ENCODE results near the gene MRPL10. TPM values are rescaled to one million over a fixed set of nuclear protein-coding genes. Genes with fewer than 3 reads are reported as not detected.

Gene MRPL10
- total RNA-seq, 2 experiments from 2014 or later = 49.0 to 51.4 TPM

DNA sequence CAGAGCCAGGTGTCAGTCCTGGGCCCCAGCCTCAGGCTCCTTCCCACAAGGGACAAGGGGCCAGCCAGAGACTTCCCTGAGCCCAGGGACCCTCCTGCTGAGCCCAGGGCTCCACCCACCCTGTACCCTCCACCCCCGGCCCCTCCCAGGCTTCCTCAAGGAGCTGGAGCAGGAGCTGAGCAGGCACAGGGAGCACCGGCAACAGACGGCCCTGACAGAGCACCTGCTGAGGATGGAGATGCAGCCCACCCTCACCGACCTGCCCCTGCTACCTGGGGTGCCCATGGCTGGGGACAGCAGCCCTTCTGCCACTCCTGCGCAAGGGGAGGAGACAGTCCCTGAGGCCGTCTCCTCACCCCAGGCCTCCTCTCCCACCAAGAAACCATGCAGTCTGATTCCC lies 5.3 kb upstream of the MRPL10 start:
- no peak overlapping the region for H3K4me3 Mint-ChIP-seq
- Histone ChIP-seq H3K27ac (ENCODE audit: low read depth in 1 of 2, low read length in 2 of 2) (no peak overlapping the region), H3K36me3 (ENCODE audit: insufficient read depth, low read length) (peaks cover 19% of the 10 kb centered on the region), H3K9me3 (ENCODE audit: control insufficient read depth in 1 of 2, insufficient read depth in 1 of 2, low read length in 2 of 2) (no peaks in the 10 kb centered on the region), H3K4me1 (ENCODE audit: insufficient read depth, low read length) (peaks cover 52% of the 10 kb centered on the region), H3K27me3 (ENCODE audit: control insufficient read depth in 1 of 2, insufficient read depth in 2 of 2, low read length in 2 of 2) (no peaks in the 10 kb centered on the region), H3K4me3 (ENCODE audit: low read length) (no peak overlapping the region)
- H3K36me3 Mint-ChIP-seq (ENCODE audit: low read depth) = peaks cover under 1% of the 10 kb centered on the region
- ChIA-PET POLR2A (interaction anchor here (1.8 to 2.4 kb wide), 3 partner anchors 14 to 59 kb away, joined by 8 to 22 read pairs (median 14); partner anchors contain the start of genes OSBPL7 and SP2), CTCF (interaction anchor here (0.5 kb wide), 1 partner anchor 27 kb away, joined by 4 read pairs; no protein-coding TSS in a partner anchor)
- no peak for ATAC-seq (ENCODE audit: poor library complexity)
- H3K27me3 Mint-ChIP-seq = no peaks in the 10 kb centered on the region
- intact Hi-C loops (cut with DNase I, micrococcal nuclease) = loop anchor here in 1 of 2 experiments (10.0 kb wide), 1 partner anchor 268 kb away; the partner anchor contains the start of genes CBX1 and SNX11
- TF ChIP-seq, protein P1, sequence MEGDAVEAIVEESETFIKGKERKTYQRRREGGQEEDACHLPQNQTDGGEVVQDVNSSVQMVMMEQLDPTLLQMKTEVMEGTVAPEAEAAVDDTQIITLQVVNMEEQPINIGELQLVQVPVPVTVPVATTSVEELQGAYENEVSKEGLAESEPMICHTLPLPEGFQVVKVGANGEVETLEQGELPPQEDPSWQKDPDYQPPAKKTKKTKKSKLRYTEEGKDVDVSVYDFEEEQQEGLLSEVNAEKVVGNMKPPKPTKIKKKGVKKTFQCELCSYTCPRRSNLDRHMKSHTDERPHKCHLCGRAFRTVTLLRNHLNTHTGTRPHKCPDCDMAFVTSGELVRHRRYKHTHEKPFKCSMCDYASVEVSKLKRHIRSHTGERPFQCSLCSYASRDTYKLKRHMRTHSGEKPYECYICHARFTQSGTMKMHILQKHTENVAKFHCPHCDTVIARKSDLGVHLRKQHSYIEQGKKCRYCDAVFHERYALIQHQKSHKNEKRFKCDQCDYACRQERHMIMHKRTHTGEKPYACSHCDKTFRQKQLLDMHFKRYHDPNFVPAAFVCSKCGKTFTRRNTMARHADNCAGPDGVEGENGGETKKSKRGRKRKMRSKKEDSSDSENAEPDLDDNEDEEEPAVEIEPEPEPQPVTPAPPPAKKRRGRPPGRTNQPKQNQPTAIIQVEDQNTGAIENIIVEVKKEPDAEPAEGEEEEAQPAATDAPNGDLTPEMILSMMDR (IDR thresholded peaks at IDR 0.05) = no peak
- no peak for DNase-seq
- no peaks in the 10 kb centered on the region for H3K9me3 Mint-ChIP-seq
- peaks cover 50% of the 10 kb centered on the region for H3K4me1 Mint-ChIP-seq (ENCODE audit: low read depth)
- H3K27ac Mint-ChIP-seq = no peak overlapping the region

DNA sequence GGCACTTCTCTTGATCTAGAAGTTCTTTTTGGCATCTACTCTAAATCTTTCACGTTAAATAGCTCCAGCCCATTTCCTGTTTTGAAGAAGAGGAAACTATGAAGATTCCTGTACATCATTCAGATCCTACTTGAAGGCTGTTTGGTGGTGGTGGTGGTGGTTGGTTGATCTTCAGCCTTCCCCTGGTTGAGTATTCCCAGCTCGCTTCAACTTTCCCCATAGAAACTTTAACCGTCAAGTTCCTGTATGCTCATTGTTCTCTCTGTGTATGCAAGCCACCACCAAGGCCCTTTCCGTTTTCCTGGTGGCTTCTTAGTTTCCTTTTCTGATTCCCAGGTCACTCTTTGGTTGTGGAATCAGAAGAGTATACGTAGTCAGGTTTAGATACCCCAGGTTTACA lies 3.4 kb upstream of the MRPL10 start:
- DNase-seq (no peak), ATAC-seq (ENCODE audit: poor library complexity) (no peak)
- CTCF ChIA-PET = interaction anchor here (1.0 to 1.9 kb wide), 4 partner anchors 8 to 55 kb away, joined by 3 to 6 read pairs (median 3); partner anchors contain the start of gene OSBPL7
- H3K27me3 ChIP-seq (ENCODE audit: control insufficient read depth in 1 of 2, insufficient read depth in 2 of 2, low read length in 2 of 2) = no peaks in the 10 kb centered on the region
- no peaks in the 10 kb centered on the region for H3K9me3 Mint-ChIP-seq
- no peaks in the 10 kb centered on the region for H3K27me3 Mint-ChIP-seq
- no peaks in the 10 kb centered on the region for H3K9me3 ChIP-seq (ENCODE audit: control insufficient read depth in 1 of 2, insufficient read depth in 1 of 2, low read length in 2 of 2)
- H3K4me3 ChIP-seq (ENCODE audit: low read length) = no peak overlapping the region
- H3K4me1 Mint-ChIP-seq (ENCODE audit: low read depth) = peaks cover 53% of the 10 kb centered on the region
- intact Hi-C loops (cut with DNase I, micrococcal nuclease) = loop anchor here in 1 of 2 experiments (10.0 kb wide), 1 partner anchor 270 kb away; the partner anchor contains the start of genes CBX1 and SNX11
- H3K4me3 Mint-ChIP-seq = peak overlapping the region; percentile 75
- POLR2A ChIA-PET = interaction anchor here (1.0 to 2.4 kb wide), 4 partner anchors 13 to 60 kb away, joined by 4 to 22 read pairs (median 7); partner anchors contain the start of gene OSBPL7
- peaks cover 19% of the 10 kb centered on the region for H3K36me3 ChIP-seq (ENCODE audit: insufficient read depth, low read length)
- peak overlapping the region in 1 of 2 donors; percentile 41 for H3K27ac ChIP-seq (ENCODE audit: low read depth in 1 of 2, low read length in 2 of 2)
- H3K27ac Mint-ChIP-seq = peak overlapping the region; percentile 69
- peaks cover 52% of the 10 kb centered on the region for H3K4me1 ChIP-seq (ENCODE audit: insufficient read depth, low read length)
- H3K36me3 Mint-ChIP-seq (ENCODE audit: low read depth) = peaks cover 10% of the 10 kb centered on the region
- TF ChIP-seq, protein P1 (IDR thresholded peaks at IDR 0.05) = no peak

DNA sequence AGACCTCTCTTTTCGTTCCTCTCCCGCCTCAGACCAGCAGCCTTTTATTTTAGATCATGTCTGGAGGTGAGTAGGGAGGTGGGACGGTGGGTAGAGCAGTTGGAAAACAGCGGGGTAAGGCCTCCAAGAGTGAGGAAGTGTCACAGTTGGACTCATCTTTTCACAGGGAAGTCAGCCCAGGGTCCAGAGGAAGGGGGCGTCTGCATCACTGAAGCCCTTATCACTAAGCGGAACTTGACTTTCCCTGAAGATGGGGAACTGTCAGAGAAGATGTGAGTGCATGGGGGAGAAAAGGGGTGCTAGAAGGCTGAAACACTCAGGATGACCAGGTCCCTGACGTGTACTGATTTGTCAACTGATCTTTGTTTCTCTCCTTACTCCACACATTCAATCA lies 590 bp upstream of the MRPL10 start:
- CTCF ChIA-PET = interaction anchor here (0.7 to 1.9 kb wide), 5 partner anchors 9 to 139 kb away, joined by 3 to 20 read pairs (median 9); partner anchors contain the start of genes CDK5RAP3, OSBPL7 and SCRN2
- ATAC-seq (ENCODE audit: poor library complexity) = no peak
- peaks cover 58% of the 10 kb centered on the region for H3K4me1 Mint-ChIP-seq (ENCODE audit: low read depth)

More for the DNA sequence above, 590 bp upstream of the MRPL10 start:
- intact Hi-C loops (cut with DNase I, micrococcal nuclease) = loop anchor here (1.0 to 10.0 kb wide), 4 partner anchors 63 to 273 kb away; partner anchors contain the start of genes CBX1 (in 1 of the 2), NFE2L1 (in 1 of the 2) and SNX11 (in 1 of the 2)
- TF ChIP-seq, protein P1 (IDR thresholded peaks at IDR 0.05) = no peak
- peak overlapping the region; percentile 26 to 78 for H3K27ac ChIP-seq (ENCODE audit: low read depth in 1 of 2, low read length in 2 of 2)
- peak overlapping the region; percentile 78 for H3K27ac Mint-ChIP-seq
- H3K9me3 ChIP-seq (ENCODE audit: control insufficient read depth in 1 of 2, insufficient read depth in 1 of 2, low read length in 2 of 2) = no peaks in the 10 kb centered on the region
- H3K36me3 Mint-ChIP-seq (ENCODE audit: low read depth) = peaks cover 29% of the 10 kb centered on the region
- peak in 2 of 14 experiments; percentile 41 to 48 for DNase-seq
- no peaks in the 10 kb centered on the region for H3K9me3 Mint-ChIP-seq
- H3K27me3 Mint-ChIP-seq = no peaks in the 10 kb centered on the region
- peaks cover 66% of the 10 kb centered on the region for H3K4me1 ChIP-seq (ENCODE audit: insufficient read depth, low read length)
- H3K4me3 Mint-ChIP-seq = peak overlapping the region; percentile 89
- peaks cover 24% of the 10 kb centered on the region for H3K36me3 ChIP-seq (ENCODE audit: insufficient read depth, low read length)
- POLR2A ChIA-PET = interaction anchor here (0.6 to 2.5 kb wide), 13 partner anchors 9 to 182 kb away, joined by 3 to 53 read pairs (median 5); partner anchors contain the start of genes CDK5RAP3, KPNB1, OSBPL7 and PNPO
- H3K27me3 ChIP-seq (ENCODE audit: control insufficient read depth in 1 of 2, insufficient read depth in 2 of 2, low read length in 2 of 2) = no peaks in the 10 kb centered on the region
- peak overlapping the region; percentile 92 for H3K4me3 ChIP-seq (ENCODE audit: low read length)
